Lower leg skin (tissue), 4 donors: Measurements from ENCODE around the gene SYCP3. TPM values are rescaled to one million over a fixed set of nuclear protein-coding genes. Genes with fewer than 3 reads are reported as not detected.

ENCODE experiments used
- DNase-seq, 2 donors: peaks; one replicate each; pipeline ENCODE4 v3.0.0-alpha.2; 2019; ENCODE audit warnings: low spot score in 2 of 2
- H3K4me3 ChIP-seq: fragments of 200-600 bp; sonication (generic); 2 replicates; pipeline ENCODE4 v1.5.1; 2017; ENCODE audit warnings: mild to moderate bottlenecking, low read depth; ENCODE audit not compliant: poor library complexity, severe bottlenecking
- CTCF ChIP-seq, 3 donors: fragments of 450-650 bp; IDR thresholded peaks; one replicate each; pipeline ENCODE4 v1.5.1; 2016; ENCODE audit warnings: antibody characterized with exemption in 3 of 3, mild to moderate bottlenecking in 3 of 3, moderate library complexity in 2 of 3
- POLR2A ChIP-seq, 2 donors: fragments of 450-650 bp; IDR thresholded peaks; one replicate each; pipeline ENCODE4 v1.6.1; 2016 to 2017; ENCODE audit warnings: antibody characterized with exemption in 2 of 2, mild to moderate bottlenecking in 1 of 2, moderate library complexity in 1 of 2
- WGBS, 2 donors: methylation state at CpG; one replicate each; pipeline ENCODE4 v1.1.5; 2018; 5-methylcytosine and 5-hydroxymethylcytosine counted together
- intact Hi-C: fragments of 100-400 bp; cut with DNase I; formaldehyde crosslinking; loops from one replicate; pipeline ENCODE4 v1.15.0; 2023; ENCODE audit warnings: low total_unique reads
- total RNA-seq, 4 donors: library from RNA; depleted of rRNA; stranded (reverse); fragments of >200 nt; gene quantifications; one replicate each; pipeline ENCODE4 v1.1.0, GENCODE V29; 2016

Gene SYCP3
- total RNA-seq, 4 donors from 2014 or later = 0.58 TPM; not detected in 3

- H3K4me3 ChIP-seq = no peak overlapping the region
- TF ChIP-seq CTCF (IDR thresholded peaks at IDR 0.05) = no peak
- TF ChIP-seq POLR2A (IDR thresholded peaks at IDR 0.05) = no peak
- intact Hi-C loops = no loop called here
- WGBS, 2 donors = 91 to 93% methylated on average over 3 of the region's 3 CpGs
- DNase-seq = no peak
Measured at GRCh38 chr12:101782273-101782731, 43.0 kb upstream of the SYCP3 start.

GRCh38 chr12:101781834-101782233 is 42.6 kb upstream of the SYCP3 start:
- H3K4me3 ChIP-seq = no peak overlapping the region
- 93 to 96% methylated on average over 3 of the region's 3 CpGs for WGBS, 2 donors

GRCh38 chr12:101780599-101780998 is 41.3 kb upstream of the SYCP3 start:
- TF ChIP-seq POLR2A (IDR thresholded peaks at IDR 0.05) (no peak), CTCF (IDR thresholded peaks at IDR 0.05) (no peak)
- 81 to 86% methylated on average over 2 of the region's 2 CpGs for WGBS, 2 donors
- DNase-seq = no peak
- no peak overlapping the region for H3K4me3 ChIP-seq
- intact Hi-C loops = no loop called here

More at GRCh38 chr12:101781834-101782233, 42.6 kb upstream of the SYCP3 start:
- TF ChIP-seq CTCF (IDR thresholded peaks at IDR 0.05) (no peak), POLR2A (IDR thresholded peaks at IDR 0.05) (no peak)
- intact Hi-C loops = no loop called here
- DNase-seq = no peak

GRCh38 chr12:101779626-101780025 is 40.4 kb upstream of the SYCP3 start:
- TF ChIP-seq CTCF (IDR thresholded peaks at IDR 0.05) (no peak), POLR2A (IDR thresholded peaks at IDR 0.05) (no peak)
- no peak overlapping the region for H3K4me3 ChIP-seq
- no peak for DNase-seq
- 94 to 95% methylated on average over 6 of the region's 6 CpGs for WGBS, 2 donors
- intact Hi-C loops = no loop called here

GRCh38 chr12:101779200-101779599 is 39.9 kb upstream of the SYCP3 start:
- intact Hi-C loops = no loop called here

More at GRCh38 chr12:101779200-101779599, 39.9 kb upstream of the SYCP3 start:
- WGBS, 2 donors = 88 to 91% methylated on average over 3 of the region's 3 CpGs
- no peak overlapping the region for H3K4me3 ChIP-seq
- DNase-seq = no peak
- TF ChIP-seq POLR2A (IDR thresholded peaks at IDR 0.05) (no peak), CTCF (IDR thresholded peaks at IDR 0.05) (no peak)
